Retinal pigment epithelial cell (primary cell): ENCODE data around the gene LY6G5B.

Experiments used
- DNase-seq: peaks from one replicate; pipeline ENCODE4 v3.0.0-alpha.2; 2010; ENCODE audit warnings: low read depth
- H3K4me3 ChIP-seq: 2 replicates; pipeline ENCODE4 v1.5.1; 2011; ENCODE audit warnings: mild to moderate bottlenecking, low read length, control low read depth, moderate library complexity
- CTCF ChIP-seq: conservative IDR thresholded peaks from 2 replicates; pipeline ENCODE4 v1.5.1; 2011; ENCODE audit warnings: low read depth, low read length, control low read depth, inconsistent platforms

The LY6G5B gene

GRCh38 chr6:31627690-31628287, 42.0 kb upstream of the LY6G5B start:
- no peak overlapping the region for H3K4me3 ChIP-seq
- no peak for DNase-seq
- no peak for TF ChIP-seq CTCF

- no peak overlapping the region for H3K4me3 ChIP-seq
- TF ChIP-seq CTCF: no peak
- no peak for DNase-seq
These were observed 40.8 kb upstream of the LY6G5B start for GRCh38 chr6:31629014-31629413.

GRCh38 chr6:31630177-31630934, 39.4 kb upstream of the LY6G5B start:
- no peak for DNase-seq

GRCh38 chr6:31631209-31631608, 38.6 kb upstream of the LY6G5B start:
- no peak for DNase-seq
- H3K4me3 ChIP-seq: no peak overlapping the region
- no peak for TF ChIP-seq CTCF

More at GRCh38 chr6:31630177-31630934, 39.4 kb upstream of the LY6G5B start:
- no peak overlapping the region for H3K4me3 ChIP-seq
- TF ChIP-seq CTCF: no peak

- DNase-seq: no peak
- H3K4me3 ChIP-seq: no peak overlapping the region
- no peak for TF ChIP-seq CTCF
These were observed 38.0 kb upstream of the LY6G5B start for GRCh38 chr6:31631681-31632278.

- no peak for DNase-seq
- TF ChIP-seq CTCF: no peak
- no peak overlapping the region for H3K4me3 ChIP-seq
These were observed 37.4 kb upstream of the LY6G5B start for GRCh38 chr6:31632279-31632946.
